Omental fat pad (tissue), 4 donors: ENCODE data around the gene BAMBI. TPM values are rescaled to one million over a fixed set of nuclear protein-coding genes. Genes with fewer than 3 reads are reported as not detected.
A peak's percentile ranks its signal among the peaks of the same experiment; 100 is the strongest.

Experiments
- ATAC-seq: fragments of 150-250 bp; one replicate; pipeline ENCODE4 v1.9.1; 2016; ENCODE audit warnings: mild to moderate bottlenecking, moderate library complexity; ENCODE audit not compliant: low FRiP score
- DNase-seq: peaks from one replicate; pipeline ENCODE4 v3.0.0-alpha.2; 2019; ENCODE audit warnings: low spot score
- total RNA-seq, 4 donors: library from RNA; depleted of rRNA; stranded (reverse); fragments of >200 nt; gene quantifications; one replicate each; pipeline ENCODE4 v1.1.0, GENCODE V29; 2016
- TF ChIP-seq, protein P1 (sequence below), 3 donors: fragments of 450-650 bp; IDR thresholded peaks; one replicate each; pipeline ENCODE4 v1.5.1; 2016 to 2017; ENCODE audit warnings: antibody characterized with exemption in 3 of 3, mild to moderate bottlenecking in 3 of 3, moderate library complexity in 2 of 3

Gene BAMBI
- total RNA-seq, 4 donors from 2014 or later, result 6.9 to 20.5 (median 13.3) TPM

- TF ChIP-seq, protein P1, sequence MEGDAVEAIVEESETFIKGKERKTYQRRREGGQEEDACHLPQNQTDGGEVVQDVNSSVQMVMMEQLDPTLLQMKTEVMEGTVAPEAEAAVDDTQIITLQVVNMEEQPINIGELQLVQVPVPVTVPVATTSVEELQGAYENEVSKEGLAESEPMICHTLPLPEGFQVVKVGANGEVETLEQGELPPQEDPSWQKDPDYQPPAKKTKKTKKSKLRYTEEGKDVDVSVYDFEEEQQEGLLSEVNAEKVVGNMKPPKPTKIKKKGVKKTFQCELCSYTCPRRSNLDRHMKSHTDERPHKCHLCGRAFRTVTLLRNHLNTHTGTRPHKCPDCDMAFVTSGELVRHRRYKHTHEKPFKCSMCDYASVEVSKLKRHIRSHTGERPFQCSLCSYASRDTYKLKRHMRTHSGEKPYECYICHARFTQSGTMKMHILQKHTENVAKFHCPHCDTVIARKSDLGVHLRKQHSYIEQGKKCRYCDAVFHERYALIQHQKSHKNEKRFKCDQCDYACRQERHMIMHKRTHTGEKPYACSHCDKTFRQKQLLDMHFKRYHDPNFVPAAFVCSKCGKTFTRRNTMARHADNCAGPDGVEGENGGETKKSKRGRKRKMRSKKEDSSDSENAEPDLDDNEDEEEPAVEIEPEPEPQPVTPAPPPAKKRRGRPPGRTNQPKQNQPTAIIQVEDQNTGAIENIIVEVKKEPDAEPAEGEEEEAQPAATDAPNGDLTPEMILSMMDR (IDR thresholded peaks at IDR 0.05), result no peak
These were observed 13.2 kb downstream of the BAMBI start for GRCh38 chr10:28690545-28690944.

DNA sequence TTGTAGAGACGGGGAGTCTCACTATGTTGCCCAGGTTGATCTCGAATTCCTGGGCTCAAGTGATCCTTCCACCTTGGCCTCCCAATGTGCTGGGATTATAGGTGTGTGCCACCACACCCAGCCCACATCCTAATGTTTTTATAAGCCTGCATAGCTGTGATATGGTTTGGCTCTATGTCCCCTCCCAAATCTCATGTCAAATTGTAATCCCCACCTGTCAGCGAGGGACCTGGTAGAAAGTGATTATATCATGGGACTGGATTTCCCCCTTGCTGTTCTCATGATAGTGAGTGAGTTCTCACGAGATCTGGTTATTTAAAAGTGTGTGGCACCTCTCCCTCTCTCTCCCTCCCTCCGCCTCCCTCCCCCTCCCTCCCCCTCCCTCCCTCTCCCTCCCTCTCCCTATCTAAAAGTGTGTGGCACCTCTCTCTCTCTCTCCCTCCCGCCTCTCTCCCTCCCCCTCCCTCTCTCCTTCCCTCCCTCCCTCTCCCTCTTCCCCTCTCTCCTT is 13.9 kb downstream of the BAMBI start:
- ATAC-seq (no peak), DNase-seq (no peak)
- TF ChIP-seq, protein P1 (IDR thresholded peaks at IDR 0.05), result no peak

More at GRCh38 chr10:28690545-28690944, 13.2 kb downstream of the BAMBI start:
- no peak for DNase-seq
- ATAC-seq, result no peak

DNA sequence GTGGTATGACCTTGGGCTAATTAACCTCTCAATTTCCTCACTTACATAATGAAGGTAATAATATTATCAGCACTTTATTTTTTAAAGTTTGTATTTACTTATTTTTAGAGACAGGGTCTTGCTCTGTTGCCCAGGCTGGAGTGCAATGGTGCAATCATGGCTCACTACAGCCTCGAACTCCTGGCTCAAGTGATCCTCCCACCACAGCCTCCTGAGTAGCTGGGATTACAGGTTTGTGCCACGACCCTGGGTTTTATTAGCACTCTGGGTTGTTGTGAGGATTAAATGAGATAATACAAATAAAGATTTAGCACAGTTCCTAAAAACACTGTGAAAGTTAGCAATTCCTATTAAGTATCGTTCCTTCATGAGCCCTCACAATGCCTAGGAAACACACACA is 14.7 kb downstream of the BAMBI start:
- no peak for ATAC-seq
- DNase-seq, result no peak
- TF ChIP-seq, protein P1 (IDR thresholded peaks at IDR 0.05), result no peak

GRCh38 chr10:28694530-28694929 is 17.2 kb downstream of the BAMBI start:
- no peak for ATAC-seq

DNA sequence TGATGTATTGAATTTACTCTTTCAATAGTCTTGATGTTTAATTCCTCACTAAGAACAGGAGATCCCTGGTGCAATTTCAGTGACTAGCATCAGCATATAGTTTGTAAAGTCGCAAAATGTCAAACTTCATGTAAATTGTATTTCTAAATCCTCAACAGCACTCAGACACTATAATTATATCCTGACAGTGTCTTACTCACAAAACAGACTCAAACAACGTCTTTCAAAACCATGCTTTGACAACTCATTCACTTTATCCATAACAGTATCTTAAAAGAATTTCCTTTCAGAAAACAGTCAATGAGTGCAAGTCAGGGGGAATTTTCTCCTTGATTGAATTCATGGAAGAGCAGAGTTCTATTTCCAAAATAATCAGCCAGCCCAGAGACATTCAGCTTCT is 20.8 kb downstream of the BAMBI start:
- TF ChIP-seq, protein P1 (IDR thresholded peaks at IDR 0.05), result no peak
- DNase-seq (no peak), ATAC-seq (no peak)

More at GRCh38 chr10:28694530-28694929, 17.2 kb downstream of the BAMBI start:
- no peak for DNase-seq
- TF ChIP-seq, protein P1 (IDR thresholded peaks at IDR 0.05), result no peak

DNA sequence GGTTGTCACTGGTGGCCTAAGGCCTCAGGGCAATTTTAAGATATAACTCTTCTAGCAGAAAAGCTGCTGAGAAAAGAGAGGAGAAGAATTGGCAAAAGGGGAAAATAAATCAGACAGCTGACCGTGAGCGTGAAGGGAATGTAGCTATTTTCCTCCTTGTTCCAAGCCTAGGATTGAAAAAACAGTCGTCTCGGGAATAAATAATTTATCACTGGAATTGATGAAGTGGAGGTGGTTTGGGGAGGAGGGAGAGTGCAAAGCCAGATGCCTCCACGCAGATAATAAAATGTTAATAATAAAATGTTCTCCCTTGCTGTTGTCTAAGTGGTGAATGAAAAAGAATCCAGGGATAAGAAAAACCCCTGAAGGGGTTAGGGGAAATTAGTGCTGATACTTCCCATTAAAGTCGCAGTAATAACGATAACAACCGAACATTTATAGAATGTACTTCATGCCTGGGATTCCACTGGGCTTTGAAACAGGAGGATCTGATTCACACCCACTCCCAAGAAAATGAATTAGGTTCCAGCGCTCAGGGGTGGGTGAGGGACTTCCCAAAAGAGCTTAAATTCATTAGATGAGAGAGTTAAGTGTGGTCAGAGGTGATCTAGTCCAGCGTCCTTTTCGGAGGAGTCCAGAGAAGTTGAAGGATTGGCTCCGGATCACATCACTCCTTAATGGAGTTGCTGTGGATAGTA is 27.3 kb downstream of the BAMBI start:
- TF ChIP-seq, protein P1 (IDR thresholded peaks at IDR 0.05), result no peak
- ATAC-seq (peak; percentile 51), DNase-seq (no peak)

DNA sequence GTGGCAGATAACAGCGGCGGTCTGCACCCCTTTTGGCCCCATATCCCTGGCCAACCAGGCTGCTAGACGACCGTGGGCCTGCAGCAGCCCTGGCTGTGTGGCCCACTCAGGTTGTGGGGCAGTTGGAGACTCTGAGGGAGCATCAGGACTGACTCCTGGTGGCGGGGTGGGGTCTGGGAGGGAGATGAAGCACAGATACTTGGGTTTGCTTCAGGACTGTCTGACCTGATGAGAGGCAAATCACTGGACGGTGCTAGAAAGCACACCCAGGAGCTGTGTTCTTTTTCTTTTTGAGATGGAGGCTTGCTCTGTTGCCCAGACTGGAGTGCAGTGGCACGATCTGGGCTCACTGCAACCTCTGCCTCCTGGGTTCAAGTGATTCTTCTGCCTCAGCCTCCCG is 28.2 kb downstream of the BAMBI start:
- ATAC-seq (no peak), DNase-seq (no peak)
- TF ChIP-seq, protein P1 (IDR thresholded peaks at IDR 0.05), result no peak
